ENCODE data around the gene TCAIM.
"Not testable (repeated sequence)": the region's sequence is repeated elsewhere in the genome, so short reads cannot be mapped to it uniquely, and the experiment has no call there.

The TCAIM gene

GRCh38 chr3:44365952-44366351 lies 27.4 kb downstream of the TCAIM start:
- no peak overlapping the region for H3K4me3 ChIP-seq (ENCODE audit: low read depth, low read length)
- TF ChIP-seq, protein P1, sequence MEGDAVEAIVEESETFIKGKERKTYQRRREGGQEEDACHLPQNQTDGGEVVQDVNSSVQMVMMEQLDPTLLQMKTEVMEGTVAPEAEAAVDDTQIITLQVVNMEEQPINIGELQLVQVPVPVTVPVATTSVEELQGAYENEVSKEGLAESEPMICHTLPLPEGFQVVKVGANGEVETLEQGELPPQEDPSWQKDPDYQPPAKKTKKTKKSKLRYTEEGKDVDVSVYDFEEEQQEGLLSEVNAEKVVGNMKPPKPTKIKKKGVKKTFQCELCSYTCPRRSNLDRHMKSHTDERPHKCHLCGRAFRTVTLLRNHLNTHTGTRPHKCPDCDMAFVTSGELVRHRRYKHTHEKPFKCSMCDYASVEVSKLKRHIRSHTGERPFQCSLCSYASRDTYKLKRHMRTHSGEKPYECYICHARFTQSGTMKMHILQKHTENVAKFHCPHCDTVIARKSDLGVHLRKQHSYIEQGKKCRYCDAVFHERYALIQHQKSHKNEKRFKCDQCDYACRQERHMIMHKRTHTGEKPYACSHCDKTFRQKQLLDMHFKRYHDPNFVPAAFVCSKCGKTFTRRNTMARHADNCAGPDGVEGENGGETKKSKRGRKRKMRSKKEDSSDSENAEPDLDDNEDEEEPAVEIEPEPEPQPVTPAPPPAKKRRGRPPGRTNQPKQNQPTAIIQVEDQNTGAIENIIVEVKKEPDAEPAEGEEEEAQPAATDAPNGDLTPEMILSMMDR (IDR thresholded peaks at IDR 0.05; ENCODE audit: borderline replicate concordance, insufficient read depth, low read depth, low read length): no peak

DNA sequence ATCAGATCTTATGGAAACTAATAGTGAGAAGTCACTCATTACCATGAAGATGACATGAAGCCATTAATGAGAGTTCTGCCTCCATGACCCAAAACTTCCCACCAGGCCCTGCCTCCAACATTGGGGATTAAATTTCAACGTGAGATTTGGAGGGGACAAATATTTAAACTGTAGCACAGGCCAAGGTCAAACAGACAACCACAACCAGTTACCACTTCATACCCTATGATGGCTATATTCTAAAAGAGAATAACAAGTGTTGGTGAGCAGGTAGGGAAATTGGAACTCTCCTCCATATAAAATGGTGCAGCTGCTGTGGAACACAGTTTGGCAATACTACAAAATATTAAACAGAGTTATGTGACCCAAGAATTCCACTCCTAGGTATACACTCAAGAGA lies 36.9 kb downstream of the TCAIM start:
- H3K4me3 ChIP-seq (ENCODE audit: low read depth, low read length): no peak overlapping the region
- TF ChIP-seq, protein P1 (IDR thresholded peaks at IDR 0.05; ENCODE audit: borderline replicate concordance, insufficient read depth, low read depth, low read length): no peak

- no peak overlapping the region for H3K4me3 ChIP-seq (ENCODE audit: low read depth, low read length)
- TF ChIP-seq, protein P1 (IDR thresholded peaks at IDR 0.05; ENCODE audit: borderline replicate concordance, insufficient read depth, low read depth, low read length): no peak
Observed at GRCh38 chr3:44387404-44387803, 48.8 kb downstream of the TCAIM start.

DNA sequence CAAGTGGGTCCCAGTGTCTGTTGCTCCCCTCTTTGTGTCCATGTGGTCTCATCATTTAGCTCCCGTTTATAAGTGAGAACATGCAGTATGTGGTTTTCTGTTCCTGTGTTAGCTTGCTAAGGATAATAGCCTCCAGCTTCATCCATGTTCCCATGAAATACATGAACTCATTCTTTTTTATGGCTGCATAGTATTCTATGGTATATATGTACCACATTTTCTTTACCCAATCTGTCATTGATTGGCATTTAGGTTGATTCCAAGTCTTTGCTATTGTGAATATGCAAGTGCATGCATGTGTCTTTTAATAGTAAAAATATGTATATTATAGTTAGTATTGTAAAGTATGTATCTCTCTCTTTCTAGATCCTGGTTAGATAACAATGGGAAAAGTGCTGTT lies 53.9 kb downstream of the TCAIM start:
- no peak overlapping the region for H3K4me3 ChIP-seq (ENCODE audit: low read depth, low read length)
- TF ChIP-seq, protein P1 (IDR thresholded peaks at IDR 0.05; ENCODE audit: borderline replicate concordance, insufficient read depth, low read depth, low read length): no peak

DNA sequence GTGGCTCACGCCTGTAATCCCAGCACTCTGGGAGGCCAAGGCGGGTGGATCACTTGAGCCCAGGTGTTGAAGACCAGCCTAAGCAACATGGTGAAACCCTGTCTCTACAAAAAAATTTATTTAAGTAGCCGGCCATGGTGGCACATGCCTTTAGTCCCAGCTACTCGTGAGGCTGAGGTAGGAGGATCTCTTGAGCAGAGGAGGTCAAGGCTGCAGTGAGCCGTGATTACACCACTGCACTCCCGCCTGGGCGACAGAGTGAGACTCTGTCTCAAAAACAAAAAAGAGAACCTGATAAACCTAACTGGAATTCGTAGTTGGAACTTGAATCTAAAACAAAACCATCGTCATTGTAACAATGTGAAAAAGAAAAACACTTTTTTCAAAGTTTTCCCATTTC lies 57.1 kb downstream of the TCAIM start:
- TF ChIP-seq, protein P1 (IDR thresholded peaks at IDR 0.05; ENCODE audit: borderline replicate concordance, insufficient read depth, low read depth, low read length): no peak
- no peak overlapping the region for H3K4me3 ChIP-seq (ENCODE audit: low read depth, low read length)

DNA sequence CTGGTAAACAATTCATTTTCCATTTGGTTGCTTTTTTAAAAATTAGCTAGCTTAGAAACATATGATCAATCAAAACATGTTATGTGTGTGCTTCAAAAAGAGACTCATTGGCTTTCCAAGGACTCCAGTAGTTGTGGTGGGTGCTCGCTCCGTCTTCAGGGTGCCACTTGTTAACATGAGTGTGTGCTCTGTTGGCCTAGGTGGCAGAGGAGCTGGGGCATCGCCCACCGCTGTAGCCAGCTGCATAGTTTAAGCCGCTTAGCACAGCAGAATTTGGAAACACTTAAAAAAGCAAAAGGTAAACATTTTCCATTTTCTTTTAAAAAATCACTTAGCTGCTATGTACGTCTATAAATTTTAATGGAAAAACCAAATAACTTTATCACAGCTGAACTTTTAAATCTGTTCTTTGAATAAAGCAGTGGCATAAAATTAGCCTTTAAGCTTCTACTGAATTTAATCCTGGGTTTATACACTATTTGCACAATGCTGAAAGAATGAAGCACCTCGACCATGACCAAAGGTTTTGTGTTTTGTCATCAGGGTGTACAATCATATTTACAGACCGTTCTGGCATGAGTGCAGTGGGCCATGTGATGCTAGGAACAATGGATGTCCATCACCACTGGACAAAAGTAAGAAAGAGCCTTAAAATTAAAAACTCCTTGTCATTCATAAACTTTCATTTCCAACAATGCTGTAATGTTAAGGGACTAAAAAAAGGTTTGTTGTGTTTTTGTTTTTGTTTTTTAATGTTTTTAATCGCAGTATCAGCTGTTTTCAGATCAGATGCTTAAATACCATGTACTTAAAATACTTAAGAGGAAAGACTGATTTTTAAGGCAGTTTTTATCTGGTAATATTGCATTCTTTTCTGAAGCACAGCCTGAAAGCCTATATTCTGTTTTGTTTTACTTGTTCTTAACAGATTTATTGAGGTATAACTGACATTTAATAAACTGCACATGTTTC lies 57.9 kb downstream of the TCAIM start:
- TF ChIP-seq, protein P1 (IDR thresholded peaks at IDR 0.05; ENCODE audit: borderline replicate concordance, insufficient read depth, low read depth, low read length): no peak
- H3K4me3 ChIP-seq (ENCODE audit: low read depth, low read length): no peak overlapping the region

- not testable (repeated sequence) for H3K4me3 ChIP-seq (ENCODE audit: low read depth, low read length)
Observed at GRCh38 chr3:44398271-44398670, 59.7 kb downstream of the TCAIM start.

Data from GM12875 (cell line).